ENCODE measurements around the gene SPTSSB.
A peak's percentile ranks its signal among the peaks of the same experiment; 100 is the strongest.

Gene SPTSSB

DNA sequence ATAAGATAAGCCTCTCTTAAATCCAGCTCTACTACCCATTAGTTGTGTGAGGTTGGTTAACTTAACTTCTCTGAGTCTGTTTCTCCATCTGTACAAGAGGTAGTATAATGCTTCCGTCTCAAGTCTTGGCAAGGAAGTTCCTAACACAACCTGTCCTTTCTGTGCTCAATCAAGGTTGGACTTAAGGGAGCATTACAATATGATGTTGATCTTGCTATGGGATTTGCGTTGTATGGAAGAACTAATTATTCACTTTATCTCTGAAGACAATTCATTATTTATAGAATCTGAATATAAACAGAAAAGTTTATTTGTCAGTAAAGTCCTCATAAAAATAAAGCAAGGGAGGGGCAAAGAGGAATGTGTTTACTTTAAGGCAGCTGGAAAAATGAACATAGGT is 18.9 kb upstream of the SPTSSB start:
- DNase-seq (ENCODE audit: low spot score), result no peak

GRCh38 chr3:161389445-161390035 is 18.2 kb upstream of the SPTSSB start:
- DNase-seq (ENCODE audit: low spot score), result no peak

DNA sequence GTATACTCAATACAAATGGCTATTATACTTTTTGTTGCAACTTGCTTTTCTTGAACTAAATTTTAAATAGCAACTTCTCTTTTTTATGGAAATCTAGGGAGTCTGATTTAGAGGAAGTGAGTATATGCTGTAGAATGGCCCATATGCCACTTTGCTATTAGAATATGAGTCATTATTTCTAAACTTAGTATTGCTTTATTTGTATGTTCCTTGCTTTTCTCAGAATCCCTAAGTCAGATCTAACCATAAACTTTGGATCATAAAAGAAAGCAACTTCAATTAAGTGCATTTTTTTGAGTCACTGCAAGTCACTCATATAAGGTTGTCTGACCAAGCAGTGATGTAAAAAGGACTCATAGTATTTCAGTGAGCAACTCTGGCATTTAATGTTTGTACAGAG is 17.5 kb upstream of the SPTSSB start:
- no peak for DNase-seq (ENCODE audit: low spot score)

- DNase-seq (ENCODE audit: low spot score), result no peak
Observed at GRCh38 chr3:161386991-161387770, 15.9 kb upstream of the SPTSSB start.

- DNase-seq (ENCODE audit: low spot score), result no peak
Observed at GRCh38 chr3:161372321-161373260, 1.3 kb upstream of the SPTSSB start.

GRCh38 chr3:161369531-161369930 is 1.8 kb downstream of the SPTSSB start:
- no peak for DNase-seq (ENCODE audit: low spot score)

- DNase-seq (ENCODE audit: low spot score), result no peak
Observed at GRCh38 chr3:161366094-161366493, 5.2 kb downstream of the SPTSSB start.

- DNase-seq (ENCODE audit: low spot score), result no peak
Observed at GRCh38 chr3:161358488-161358887, 12.8 kb downstream of the SPTSSB start.

GRCh38 chr3:161356287-161356686 is 15.0 kb downstream of the SPTSSB start:
- no peak for DNase-seq (ENCODE audit: low spot score)

GRCh38 chr3:161355508-161355907 is 15.8 kb downstream of the SPTSSB start:
- no peak for DNase-seq (ENCODE audit: low spot score)

DNA sequence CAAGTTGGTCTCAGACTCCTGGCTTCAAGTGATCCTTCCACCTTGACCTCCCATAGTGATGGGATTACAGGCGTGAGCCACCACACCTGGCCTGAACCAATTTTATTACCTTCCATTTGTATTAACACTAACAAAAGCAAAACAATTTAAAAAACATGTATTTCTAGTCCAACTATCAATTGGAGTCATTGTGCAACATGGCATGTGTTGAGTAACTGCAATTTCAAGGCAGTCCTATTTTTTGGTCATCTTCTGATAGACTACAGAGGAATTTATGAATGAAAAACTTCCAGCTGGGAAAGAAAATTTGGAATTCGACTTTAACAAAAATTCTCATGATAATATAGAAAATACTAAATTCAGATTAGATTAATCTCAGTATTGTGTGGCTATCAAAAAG is 16.8 kb downstream of the SPTSSB start:
- no peak for DNase-seq (ENCODE audit: low spot score)

- DNase-seq (ENCODE audit: low spot score), result no peak
Observed at GRCh38 chr3:161351330-161351729, 20.0 kb downstream of the SPTSSB start.

GRCh38 chr3:161350916-161351315 is 20.4 kb downstream of the SPTSSB start:
- no peak for DNase-seq (ENCODE audit: low spot score)

DNA sequence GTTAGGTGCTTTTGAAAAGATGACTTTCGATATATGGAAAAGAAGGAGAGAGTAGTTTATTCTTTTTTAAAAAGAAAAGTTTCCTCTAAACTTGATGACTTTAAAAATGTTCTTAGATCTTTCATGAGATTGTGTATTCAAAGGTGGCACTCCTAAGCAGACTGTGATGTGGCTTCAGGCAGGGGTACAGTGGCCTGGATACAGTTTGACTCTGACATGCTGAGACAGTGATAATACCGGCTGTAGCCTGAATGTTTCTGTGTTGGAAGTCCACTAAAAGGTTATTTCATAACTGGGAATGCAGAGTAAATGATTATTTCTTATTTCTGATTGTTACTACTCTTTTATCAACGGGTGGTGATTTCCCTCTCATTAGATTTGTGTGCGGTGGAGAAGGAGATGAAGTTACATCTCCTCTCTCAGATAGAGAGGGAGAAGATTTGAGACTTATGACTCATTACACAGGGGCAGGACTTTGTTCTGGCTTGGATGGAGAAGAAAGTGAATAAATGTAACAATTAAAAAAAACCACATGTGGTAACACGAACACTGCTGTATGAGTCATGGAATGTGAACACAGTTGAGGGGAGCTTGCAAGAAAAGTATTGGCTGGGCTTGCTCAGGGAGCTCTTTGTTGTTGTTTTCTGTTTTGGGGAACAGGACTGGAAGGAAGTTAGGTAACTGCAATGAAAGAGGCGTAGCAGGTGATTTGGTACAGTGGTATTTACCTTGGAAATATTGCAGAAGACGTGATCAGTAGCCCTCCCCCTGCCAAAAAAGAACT is 21.6 kb downstream of the SPTSSB start:
- DNase-seq (ENCODE audit: low spot score), result peak; percentile 60

- DNase-seq (ENCODE audit: low spot score), result peak; percentile 13
Observed at GRCh38 chr3:161348796-161349400, 22.4 kb downstream of the SPTSSB start.

GRCh38 chr3:161347726-161348125 is 23.6 kb downstream of the SPTSSB start:
- DNase-seq (ENCODE audit: low spot score), result no peak

- DNase-seq (ENCODE audit: low spot score), result no peak
Observed at GRCh38 chr3:161345023-161345422, 26.3 kb downstream of the SPTSSB start.

GRCh38 chr3:161343986-161344385 is 27.3 kb downstream of the SPTSSB start:
- no peak for DNase-seq (ENCODE audit: low spot score)

GRCh38 chr3:161343540-161343939 is 27.8 kb downstream of the SPTSSB start:
- DNase-seq (ENCODE audit: low spot score), result no peak

DNA sequence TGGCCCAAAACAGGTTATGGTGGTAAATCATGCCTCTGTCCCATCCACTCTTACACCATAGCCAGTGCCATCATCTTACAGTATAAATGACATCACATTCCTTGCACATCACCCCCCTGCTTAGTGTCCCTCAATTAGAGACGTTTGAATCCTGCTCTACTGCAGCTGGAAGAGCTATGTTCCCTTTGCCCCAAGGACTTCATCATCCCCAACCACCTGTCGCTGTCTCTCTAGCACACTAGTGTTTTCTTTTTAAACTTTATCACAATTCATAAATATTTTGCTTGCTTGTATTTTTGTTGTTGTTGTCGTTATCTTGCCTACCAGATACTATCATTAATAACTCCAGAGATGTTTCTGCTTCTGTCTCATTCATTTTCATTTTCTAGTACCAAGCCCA is 28.7 kb downstream of the SPTSSB start:
- no peak for DNase-seq (ENCODE audit: low spot score)

Measured in CD4-positive, alpha-beta T cell treated with Interleukin-15 for 4 hours (primary cell).